Body of pancreas (tissue), 4 donors: ENCODE data around the gene TLR2.

ENCODE experiments used
- CTCF ChIP-seq, 7 experiments: fragments of 450-650 bp in 4 of 7; fragments of 200-600 bp in 3 of 7; sonication (generic) in 3 of 7; IDR thresholded peaks; one replicate each; pipeline ENCODE4 v1.5.1; 2016 to 2019; ENCODE audit warnings: antibody characterized with exemption in 7 of 7
- POLR2A ChIP-seq, 3 donors: fragments of 450-650 bp; IDR thresholded peaks; one replicate each; pipeline ENCODE4 v1.6.1; 2016; ENCODE audit warnings: antibody characterized with exemption in 3 of 3, mild to moderate bottlenecking in 2 of 3

- TF ChIP-seq CTCF (IDR thresholded peaks at IDR 0.05) (no peak), POLR2A (IDR thresholded peaks at IDR 0.05) (no peak)
These were observed 45.8 kb downstream of the TLR2 start for GRCh38 chr4:153729895-153730294.
